T-helper 2 cell treated with Interferon-gamma antibody and Interleukin-4, amounts not matched to agents 100 ng/mL and 5 ng/mL, for 36 hours (primary cell): ENCODE results near the gene ST3GAL3. TPM values are rescaled to one million over a fixed set of nuclear protein-coding genes. Genes with fewer than 3 reads are reported as not detected.

Experiments
- intact Hi-C: fragments of 100-400 bp; cut with micrococcal nuclease; formaldehyde crosslinking; loops from one replicate; pipeline ENCODE4 v1.15.1; 2023
- total RNA-seq: library from RNA; stranded (reverse); gene quantifications from 2 replicates; pipeline ENCODE4 v1.2.3, GENCODE V29; 2022

ST3GAL3 gene
- total RNA-seq, 1 donor from 2014 or later: 23.4 TPM

DNA sequence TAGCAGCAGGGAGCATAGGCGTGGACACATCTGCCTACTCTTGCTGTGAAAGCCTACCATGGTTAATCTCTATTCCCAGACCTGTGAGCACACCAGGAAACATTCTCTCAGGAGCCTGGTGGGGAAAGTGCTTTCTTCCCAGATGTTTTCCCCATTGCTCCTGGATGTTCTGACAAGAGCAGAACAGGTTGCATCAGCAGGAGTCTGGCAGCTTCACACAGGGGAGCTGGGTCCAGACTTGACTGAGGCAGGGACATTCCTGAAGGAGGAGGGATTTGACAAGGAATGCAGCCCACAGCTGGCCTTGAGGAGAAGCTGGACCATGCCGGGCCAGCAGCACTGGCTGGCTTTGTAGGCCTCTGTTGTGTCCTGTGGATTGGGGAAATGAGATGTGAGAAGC, 205.3 kb downstream of the ST3GAL3 start:
- intact Hi-C loops: no loop called here

DNA sequence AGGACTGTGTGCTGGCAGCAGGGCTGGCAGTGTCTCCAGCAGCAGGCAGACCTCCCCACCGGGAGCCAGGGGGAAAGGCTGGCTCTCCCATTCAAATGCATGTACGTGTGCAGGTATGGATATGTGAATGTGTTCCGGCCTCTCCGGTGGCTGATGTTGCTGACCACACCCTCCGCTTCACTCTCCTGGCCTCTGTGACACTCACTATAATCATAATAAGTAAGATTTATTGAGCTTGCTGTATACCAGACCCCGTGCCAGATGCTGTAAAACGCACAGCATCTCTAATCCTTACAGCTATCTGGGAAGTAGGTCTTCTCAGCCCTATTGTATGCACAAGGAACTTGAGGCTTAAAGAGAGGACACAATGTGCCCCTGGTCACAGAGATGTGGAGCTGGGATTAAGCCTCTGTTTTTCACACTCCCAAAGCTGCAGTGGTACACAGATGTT, 205.7 kb downstream of the ST3GAL3 start:
- intact Hi-C loops: no loop called here

GRCh38 chr1:43913666-43914360, 206.5 kb downstream of the ST3GAL3 start:
- intact Hi-C loops: no loop called here

- intact Hi-C loops: no loop called here
Observed at GRCh38 chr1:43914576-43915525, 207.5 kb downstream of the ST3GAL3 start.

- intact Hi-C loops: no loop called here
Observed at GRCh38 chr1:43919906-43920305, 212.6 kb downstream of the ST3GAL3 start.

GRCh38 chr1:43921022-43921421, 213.7 kb downstream of the ST3GAL3 start:
- intact Hi-C loops: no loop called here

DNA sequence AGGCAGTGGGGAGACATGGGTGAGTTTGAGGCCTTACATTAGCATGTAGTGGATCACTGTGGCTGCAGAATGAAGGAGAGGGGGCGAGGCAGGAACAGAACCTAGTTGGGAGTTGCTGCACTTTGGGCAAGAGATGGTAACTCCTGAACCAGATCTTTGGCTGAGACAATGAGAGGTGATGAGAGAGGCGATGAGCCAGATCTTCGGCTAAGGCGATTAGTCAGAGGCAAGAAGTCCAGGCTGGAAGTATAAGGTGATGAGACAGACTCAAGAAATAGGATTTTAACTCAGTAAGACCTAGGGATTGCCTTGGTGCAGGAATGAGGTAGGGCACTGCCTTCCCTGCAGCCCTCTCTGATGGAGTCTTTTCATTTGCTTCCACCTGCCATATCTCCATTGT, 217.2 kb downstream of the ST3GAL3 start:
- intact Hi-C loops: no loop called here

GRCh38 chr1:43925846-43926245, 218.5 kb downstream of the ST3GAL3 start:
- intact Hi-C loops: no loop called here

DNA sequence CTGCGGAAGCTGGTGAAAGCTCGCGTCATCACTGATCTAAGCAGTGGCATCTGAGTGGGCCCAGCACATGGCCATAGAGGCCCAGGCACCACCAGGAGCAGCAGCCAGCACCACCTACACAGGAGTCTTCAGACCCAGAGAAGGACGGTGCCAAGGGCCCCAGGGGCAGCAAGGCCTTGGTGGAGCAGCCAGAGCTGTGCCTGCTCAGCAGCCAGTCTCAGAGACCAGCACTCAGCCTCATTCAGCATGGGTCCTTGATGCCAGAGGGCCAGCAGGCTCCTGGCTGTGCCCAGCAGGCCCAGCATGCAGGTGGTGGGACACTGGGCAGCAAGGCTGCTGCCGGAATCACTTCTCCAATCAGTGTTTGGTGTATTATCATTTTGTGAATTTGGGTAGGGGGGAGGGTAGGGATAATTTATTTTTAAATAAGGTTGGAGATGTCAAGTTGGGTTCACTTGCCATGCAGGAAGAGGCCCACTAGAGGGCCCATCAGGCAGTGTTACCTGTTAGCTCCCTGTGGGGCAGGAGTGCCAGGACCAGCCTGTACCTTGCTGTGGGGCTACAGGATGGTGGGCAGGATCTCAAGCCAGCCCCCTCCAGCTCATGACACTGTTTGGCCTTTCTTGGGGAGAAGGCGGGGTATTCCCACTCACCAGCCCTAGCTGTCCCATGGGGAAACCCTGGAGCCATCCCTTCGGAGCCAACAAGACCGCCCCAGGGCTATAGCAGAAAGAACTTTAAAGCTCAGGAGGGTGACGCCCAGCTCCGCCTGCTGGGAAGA, 223.0 kb downstream of the ST3GAL3 start:
- intact Hi-C loops: no loop called here

GRCh38 chr1:43930949-43931275, 223.6 kb downstream of the ST3GAL3 start:
- intact Hi-C loops: no loop called here

DNA sequence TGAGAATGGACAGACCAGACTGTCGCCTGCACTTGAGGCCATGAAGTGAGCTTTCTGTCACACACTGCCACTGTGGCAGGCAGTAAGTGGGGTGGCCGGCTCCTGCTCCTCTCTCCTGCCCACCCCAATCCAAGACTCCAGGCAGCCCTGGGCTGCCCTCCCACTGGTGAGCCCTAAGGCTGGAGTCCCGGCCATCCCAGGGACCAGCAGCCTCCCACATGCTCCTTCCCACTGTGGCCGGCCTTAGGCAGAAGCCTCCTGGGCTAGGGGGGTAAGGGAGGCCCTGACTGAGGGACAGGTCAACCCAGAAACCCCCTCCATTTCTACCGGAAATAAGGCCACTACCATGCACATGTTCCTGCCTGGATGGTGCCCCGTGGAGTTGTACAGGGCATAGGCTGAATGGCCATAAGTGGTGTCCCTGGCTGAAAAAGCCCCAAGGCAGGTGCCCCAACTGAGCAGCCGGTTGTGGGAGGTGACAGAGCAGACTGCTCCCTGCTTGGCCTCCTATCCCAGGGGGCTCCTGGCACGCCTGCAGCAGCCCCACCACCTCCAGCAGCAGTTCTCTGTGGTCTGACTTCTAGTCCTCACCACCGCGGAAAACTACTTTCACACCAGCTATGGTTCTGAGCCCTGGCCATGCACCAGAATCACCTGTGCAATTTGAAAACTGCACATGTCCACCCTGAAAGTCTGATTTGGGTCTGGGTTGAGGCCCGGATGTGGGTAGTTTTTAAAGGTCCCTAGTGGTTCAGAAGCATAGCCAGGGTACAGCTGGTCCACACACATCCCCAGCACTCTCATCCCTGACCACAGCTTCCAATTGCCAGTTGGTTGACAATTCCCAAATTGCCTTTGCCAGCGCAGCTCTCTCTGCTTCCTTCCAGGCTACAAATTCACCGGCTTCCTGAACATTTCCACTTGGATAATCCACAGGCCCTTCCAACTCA, 224.7 kb downstream of the ST3GAL3 start:
- intact Hi-C loops: no loop called here

DNA sequence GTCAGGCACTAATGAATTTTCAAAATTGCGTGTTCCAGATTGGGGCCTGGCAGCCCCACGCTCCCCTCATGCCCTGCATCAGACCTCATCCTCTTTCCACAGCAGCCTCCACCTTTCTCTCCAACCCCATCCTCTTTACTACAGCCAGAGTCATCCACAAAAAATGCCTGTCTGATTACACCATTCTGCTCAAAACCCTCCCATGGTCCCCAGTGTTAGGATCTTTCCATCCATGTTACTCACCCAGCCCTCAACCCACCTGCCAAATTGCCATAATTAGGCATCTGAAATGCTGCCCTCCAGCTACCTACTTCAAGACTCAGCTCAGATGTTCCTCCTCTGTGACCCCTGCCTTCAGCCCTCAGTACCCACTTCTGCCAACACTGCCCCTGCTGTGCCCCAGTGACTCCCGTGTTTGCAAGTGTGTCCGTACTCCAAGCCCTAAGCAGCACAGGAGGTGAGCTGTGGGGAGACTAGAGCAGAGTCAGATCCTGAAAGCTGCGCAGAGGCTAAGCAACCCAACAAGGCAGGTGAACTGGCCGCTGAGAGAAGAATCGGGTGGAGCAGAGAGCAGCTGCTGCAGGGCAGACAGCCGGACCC, 225.6 kb downstream of the ST3GAL3 start:
- intact Hi-C loops: no loop called here

DNA sequence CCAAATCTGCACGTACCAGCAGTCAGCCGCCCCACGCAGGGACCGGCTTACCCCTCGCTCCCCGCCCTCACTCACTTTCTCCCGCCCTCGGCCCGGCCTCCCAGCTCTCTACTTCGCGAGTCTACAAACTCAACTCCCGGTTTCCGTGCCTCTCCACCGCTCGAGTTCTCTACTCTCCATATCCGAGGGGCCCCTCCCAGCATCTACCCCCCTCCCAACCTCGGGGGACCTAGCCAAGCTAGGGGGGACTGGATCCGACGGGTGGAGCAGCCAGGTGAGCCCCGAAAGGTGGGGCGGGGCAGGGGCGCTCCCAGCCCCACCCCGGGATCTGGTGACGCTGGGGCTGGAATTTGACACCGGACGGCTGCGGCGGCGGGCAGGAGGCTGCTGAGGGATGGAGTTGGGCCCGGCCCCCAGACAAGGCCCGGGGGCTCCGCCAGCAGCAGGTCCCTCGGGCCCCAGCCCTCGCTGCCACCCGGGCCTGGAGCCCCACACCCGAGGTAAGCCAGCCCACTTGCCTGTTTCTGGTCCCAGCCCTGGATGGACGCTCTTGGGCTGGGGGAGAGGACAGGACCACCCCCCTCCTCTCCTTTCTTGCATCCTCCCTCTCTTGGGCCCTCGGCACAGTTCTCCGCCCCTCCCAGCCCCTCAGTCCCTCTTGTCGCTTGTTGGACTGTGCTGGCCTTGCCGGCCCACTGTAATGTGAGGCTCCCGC, 226.2 kb downstream of the ST3GAL3 start, which contains the start of gene ARTN:
Gene ARTN (plus strand): TSS at position 416 of the 715 bp plus-strand sequence. CDS start 1,856 bp downstream, outside the sequence.
- intact Hi-C loops: loop anchor here (1.0 kb wide), 2 partner anchors 170 to 404 kb away; no protein-coding TSS in a partner anchor

- intact Hi-C loops: loop anchor here (1.0 kb wide), 2 partner anchors 171 to 405 kb away; no protein-coding TSS in a partner anchor
Observed at GRCh38 chr1:43934101-43934985, 227.0 kb downstream of the ST3GAL3 start.

GRCh38 chr1:43934986-43935324, 227.6 kb downstream of the ST3GAL3 start:
- intact Hi-C loops: loop anchor here (1.0 kb wide), 2 partner anchors 172 to 406 kb away; no protein-coding TSS in a partner anchor

DNA sequence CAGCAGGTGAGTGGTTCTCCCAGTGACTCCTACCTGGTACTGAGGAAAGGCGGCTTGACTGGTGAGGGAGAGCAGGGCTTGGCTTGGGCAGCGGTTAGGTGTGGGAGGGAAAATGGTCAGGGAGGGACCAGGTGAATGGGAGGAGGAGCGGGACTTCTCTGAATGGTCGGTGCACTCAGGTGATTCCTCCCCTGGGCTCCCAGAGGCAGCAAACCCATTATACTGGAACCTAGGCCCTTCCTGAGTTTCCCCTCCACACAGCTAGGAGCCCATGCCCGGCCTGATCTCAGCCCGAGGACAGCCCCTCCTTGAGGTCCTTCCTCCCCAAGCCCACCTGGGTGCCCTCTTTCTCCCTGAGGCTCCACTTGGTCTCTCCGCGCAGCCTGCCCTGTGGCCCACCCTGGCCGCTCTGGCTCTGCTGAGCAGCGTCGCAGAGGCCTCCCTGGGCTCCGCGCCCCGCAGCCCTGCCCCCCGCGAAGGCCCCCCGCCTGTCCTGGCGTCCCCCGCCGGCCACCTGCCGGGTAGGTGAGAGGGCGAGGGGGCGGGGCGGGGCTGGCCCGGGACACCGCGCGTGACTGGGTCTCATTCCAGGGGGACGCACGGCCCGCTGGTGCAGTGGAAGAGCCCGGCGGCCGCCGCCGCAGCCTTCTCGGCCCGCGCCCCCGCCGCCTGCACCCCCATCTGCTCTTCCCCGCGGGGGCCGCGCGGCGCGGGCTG, 228.5 kb downstream of the ST3GAL3 start:
- intact Hi-C loops: no loop called here

DNA sequence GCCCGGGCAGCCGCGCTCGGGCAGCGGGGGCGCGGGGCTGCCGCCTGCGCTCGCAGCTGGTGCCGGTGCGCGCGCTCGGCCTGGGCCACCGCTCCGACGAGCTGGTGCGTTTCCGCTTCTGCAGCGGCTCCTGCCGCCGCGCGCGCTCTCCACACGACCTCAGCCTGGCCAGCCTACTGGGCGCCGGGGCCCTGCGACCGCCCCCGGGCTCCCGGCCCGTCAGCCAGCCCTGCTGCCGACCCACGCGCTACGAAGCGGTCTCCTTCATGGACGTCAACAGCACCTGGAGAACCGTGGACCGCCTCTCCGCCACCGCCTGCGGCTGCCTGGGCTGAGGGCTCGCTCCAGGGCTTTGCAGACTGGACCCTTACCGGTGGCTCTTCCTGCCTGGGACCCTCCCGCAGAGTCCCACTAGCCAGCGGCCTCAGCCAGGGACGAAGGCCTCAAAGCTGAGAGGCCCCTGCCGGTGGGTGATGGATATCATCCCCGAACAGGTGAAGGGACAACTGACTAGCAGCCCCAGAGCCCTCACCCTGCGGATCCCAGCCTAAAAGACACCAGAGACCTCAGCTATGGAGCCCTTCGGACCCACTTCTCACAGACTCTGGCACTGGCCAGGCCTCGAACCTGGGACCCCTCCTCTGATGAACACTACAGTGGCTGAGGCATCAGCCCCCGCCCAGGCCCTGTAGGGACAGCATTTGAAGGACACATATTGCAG, 229.3 kb downstream of the ST3GAL3 start:
- intact Hi-C loops: no loop called here
